Astrocyte of the hippocampus (primary cell): Measurements from ENCODE around the gene AATF.
"Not testable (repeated sequence)": the region's sequence is repeated elsewhere in the genome, so short reads cannot be mapped to it uniquely, and the experiment has no call there.

Source experiments
- DNase-seq: peaks from one replicate; pipeline ENCODE4 v3.0.0; 2011; ENCODE audit warnings: low read depth, low spot score

The AATF gene

GRCh38 chr17:37045351-37045922 is 96.7 kb downstream of the AATF start:
- no peak for DNase-seq

GRCh38 chr17:37047631-37048104 is 98.9 kb downstream of the AATF start:
- peak; percentile 91 for DNase-seq

DNA sequence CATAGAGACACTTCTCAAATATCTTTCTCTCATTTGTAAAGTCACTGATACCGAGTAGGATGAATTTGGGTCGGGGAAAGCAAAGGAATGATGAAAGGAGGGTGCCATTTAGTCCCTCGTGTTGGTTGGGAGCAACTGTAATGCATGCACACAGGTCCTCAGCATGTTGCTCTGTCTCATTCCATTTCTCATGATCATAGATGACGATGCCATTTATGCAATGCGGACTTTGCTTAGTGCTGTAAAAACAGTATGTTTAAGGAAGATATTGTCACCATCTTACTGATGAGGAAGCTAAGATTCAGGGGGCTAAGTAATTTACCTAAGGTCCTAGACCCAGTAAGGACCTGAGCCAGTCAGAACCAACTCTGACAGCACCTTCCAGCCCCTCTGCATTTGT is 100.1 kb downstream of the AATF start:
- no peak for DNase-seq

DNA sequence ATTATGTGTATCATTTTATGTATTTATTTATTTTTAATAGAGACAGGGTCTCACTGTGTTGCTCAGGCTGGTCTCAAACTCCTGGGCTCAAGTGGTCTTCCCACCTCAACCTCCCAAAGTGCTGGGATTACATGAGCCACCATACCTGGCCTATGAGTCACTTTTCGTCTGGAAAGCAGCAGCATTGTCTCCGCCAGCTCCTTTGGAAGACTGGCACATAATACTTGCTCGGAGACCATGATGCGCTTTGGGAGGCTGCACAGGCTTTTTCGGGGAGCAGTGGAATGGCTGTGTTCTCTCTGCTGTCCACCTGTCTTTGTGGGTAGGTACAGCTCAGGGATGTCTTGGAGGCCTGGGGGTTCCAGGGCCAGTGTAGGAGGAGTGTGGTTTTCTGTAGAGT is 102.2 kb downstream of the AATF start:
- DNase-seq, result peak; percentile 78

DNA sequence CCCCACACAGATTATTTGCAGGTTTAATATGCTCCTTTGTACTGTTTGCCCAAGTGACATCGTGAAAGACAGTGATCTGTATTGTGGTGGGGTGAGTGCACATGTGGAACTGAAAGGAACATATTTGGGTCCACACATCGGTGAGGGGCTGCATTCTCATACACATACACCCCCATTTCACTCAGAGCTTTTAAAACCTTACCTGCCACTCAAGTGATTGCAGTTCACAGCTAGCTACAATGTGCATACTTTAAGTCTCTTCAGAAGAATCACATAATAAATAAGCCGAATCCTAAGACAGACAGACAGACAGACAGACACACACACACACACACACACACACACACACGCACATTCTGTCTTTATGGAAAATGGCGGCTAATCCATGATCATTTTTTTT is 102.6 kb downstream of the AATF start:
- no peak for DNase-seq

- DNase-seq, result no peak
Observed at GRCh38 chr17:37051833-37052232, 103.1 kb downstream of the AATF start.

DNA sequence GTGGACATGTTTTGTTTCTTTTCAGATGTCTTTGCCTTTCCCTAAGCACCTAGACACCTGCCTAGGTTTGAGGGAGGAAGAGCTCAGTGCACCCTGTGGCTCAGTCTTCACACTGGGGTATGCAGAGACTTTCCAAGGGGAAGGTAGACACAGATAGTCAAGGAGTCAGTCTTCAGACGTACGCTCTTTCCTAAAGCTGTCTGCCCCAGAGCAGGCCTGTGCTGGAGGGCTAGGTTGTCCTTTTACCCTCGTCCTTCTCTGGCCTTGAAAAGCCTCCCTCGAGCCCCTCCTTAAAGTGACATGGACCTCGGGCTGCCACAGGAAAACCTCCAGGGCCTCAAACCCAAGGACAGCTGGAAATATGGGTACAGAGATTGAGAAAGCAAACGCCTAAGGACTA is 103.7 kb downstream of the AATF start:
- no peak for DNase-seq

- DNase-seq, result no peak
Observed at GRCh38 chr17:37054894-37055293, 106.1 kb downstream of the AATF start.

- no peak for DNase-seq
Observed at GRCh38 chr17:37056622-37057021, 107.9 kb downstream of the AATF start.

DNA sequence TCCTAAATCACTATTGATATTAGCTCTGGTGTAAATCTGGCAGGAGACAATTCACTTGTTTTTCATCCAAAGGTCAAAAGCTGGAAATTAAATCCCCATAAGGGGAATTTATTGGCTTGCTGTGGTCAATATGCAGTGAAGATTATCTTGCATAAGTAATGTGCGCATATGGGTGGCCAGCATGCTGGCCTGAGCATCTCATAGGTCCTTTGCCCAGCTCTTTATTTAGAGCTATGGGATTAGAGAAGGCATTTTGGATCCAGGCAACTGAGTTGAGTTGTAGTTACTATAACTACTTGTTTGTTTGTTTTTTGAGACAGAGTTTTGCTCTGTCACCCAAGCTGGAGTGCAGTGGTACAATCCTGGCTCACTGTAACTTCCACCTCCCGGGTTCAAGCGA is 110.7 kb downstream of the AATF start:
- no peak for DNase-seq

- no peak for DNase-seq
Observed at GRCh38 chr17:37060094-37060493, 111.3 kb downstream of the AATF start.

DNA sequence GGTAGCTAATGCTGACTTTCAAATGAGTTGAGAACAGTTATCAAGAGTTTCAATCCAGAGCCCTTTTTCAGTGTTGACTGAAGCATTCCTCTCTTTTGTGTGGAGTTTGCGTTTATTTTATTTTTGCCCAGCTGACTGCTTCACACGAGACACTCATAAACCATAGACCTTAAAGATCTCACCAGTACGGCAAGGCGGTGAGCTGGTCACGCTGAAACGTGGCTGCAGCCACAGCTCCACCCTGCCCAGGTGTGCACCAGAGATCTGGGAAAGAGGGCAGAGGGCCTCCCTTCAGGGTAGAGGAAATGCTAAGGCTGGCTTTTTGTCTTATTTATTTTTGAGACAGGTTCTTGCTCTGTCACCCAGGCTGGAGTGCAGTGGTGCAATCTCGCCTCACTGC is 112.2 kb downstream of the AATF start:
- peak; percentile 23 for DNase-seq

- DNase-seq, result no peak
Observed at GRCh38 chr17:37062021-37062420, 113.3 kb downstream of the AATF start.

DNA sequence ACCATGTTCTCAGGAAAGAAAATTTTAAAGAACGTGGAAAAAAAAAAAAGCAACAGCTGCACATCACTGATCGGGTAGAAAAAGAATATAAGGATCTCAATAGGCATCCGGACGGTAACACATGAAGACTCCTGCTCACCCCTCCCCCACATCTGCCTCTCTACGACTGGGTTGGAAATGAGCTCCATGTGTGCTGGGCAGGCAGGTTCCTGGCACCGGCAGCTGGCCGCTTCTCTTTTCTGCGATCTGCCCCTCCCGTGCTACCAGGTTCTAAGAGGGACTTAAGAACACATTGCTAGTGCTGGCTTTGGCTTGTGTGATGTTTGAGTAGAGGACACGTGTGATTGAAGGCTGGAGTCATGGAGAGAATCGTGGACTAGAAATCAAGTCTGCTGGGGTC is 115.5 kb downstream of the AATF start:
- DNase-seq, result no peak

DNA sequence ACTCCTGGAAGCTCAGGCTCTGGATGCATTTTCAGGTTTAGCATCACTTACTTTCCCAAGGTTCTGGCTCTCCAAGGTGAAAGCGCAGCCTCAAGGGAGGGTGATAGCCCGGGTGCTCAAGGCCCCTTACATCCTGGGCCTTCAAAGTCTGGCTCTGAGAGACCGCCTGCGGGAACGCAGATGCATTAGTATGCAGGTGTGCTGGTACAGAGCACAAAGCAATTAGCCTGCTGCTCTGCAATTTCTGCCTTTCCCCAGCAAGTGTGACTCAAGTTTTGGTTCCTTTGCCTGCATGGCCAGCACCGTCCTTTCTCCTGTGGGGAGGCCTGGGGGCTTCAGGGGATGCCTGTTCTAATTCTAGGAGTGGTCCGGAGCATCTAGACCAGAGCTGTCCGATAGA is 116.2 kb downstream of the AATF start:
- DNase-seq, result no peak

GRCh38 chr17:37065486-37066321 is 117.0 kb downstream of the AATF start:
- no peak for DNase-seq

GRCh38 chr17:37066322-37067255 is 117.8 kb downstream of the AATF start:
- no peak for DNase-seq

- DNase-seq, result peak; percentile 90
Observed at GRCh38 chr17:37067555-37068111, 118.9 kb downstream of the AATF start.

GRCh38 chr17:37068266-37068665 is 119.5 kb downstream of the AATF start:
- no peak for DNase-seq

DNA sequence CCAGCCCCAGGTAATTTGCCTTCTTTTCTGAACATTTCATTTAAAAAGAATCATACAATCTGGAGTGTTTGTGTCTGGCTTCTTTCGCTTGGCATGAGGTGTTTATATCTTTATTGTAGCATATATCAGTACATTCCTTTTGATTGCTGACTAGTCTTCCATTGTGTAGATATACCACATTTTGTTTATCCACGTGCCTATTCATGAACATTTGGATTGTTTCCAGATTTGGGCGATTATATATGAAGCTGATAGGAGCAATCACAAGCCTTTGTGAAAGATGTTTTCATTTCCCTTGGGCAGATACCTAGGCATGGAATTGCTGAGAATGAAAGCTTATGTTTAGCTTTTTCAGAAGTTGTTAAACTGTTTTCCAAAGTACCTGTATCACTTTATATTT is 120.3 kb downstream of the AATF start:
- no peak for DNase-seq

- DNase-seq, result not testable (repeated sequence)
Observed at GRCh38 chr17:37073464-37073863, 124.7 kb downstream of the AATF start.
